HG03558 (cell line): ENCODE measurements around the gene OSBPL5.

Experiments
- ATAC-seq: cut with Tn5 transposase; IDR thresholded peaks from one replicate; pipeline ENCODE4 v1.9.1; 2021; ENCODE audit warnings: moderate number of reproducible peaks; ENCODE audit not compliant: unreplicated experiment; ENCODE audit errors: extremely low read depth

The OSBPL5 gene

DNA sequence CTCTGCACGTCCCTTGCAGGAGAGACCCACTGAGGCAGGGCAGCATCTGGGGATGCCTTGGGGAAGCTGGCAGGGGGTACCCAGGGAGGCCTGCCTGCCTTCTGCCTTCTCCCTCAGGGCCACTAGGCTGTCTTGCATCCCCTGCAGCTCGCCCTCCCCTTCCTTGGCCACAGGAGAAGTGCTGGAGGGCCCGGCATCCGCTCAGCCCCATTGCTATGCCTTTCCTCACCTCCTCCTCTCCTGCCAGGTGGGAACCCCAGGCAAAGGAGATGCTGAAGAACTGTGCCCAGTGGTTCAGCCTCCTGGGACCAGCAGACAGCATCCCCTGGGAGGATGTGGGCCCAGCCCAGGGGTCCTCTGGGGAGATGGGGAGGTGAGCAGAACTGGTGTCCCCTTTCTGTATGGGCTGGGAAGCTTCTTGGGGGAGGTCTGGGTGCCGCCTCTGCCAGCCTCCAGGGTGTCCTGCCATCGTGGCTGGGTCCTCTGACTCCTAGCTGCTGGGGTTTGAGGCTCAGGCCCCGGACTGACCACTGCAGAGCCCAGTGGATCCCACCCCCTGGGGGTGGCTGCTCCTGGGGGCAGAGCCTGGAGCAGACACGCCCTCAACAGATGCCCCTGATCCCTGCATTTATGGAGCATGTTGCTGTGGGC is 32.9 kb upstream of the OSBPL5 start:
- ATAC-seq: no peak

DNA sequence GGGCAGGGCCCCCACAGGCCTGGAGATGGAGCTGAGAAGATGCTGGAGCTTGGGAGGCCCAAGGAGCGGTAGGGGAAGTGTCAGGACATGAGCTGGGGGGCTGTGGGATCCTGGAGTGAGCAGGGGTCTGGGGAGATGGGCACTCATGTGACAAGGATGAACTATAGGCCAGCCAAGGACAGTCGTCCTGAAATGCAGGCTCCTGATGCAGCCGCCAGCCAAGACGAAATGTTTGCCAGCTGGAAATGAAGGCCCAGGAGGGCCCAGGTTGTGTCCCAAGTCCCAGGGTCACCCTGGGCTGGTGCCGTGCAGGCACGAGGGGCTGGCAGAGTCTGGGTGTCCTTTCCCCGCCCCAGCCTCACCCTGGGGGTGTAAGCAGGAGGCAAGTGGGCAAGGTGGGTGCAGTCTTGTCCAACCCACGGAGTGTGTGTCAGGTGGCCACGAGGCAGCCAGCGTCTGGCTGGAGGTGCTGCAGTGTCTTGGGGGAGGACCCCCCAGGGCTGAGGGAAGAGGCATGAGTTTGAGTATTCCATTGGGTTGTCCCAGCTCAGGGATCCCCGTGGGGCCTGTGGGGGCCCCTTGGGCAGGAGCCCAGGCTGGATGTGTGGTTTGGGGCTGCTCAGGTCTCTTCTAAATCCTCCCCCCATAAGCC is 32.1 kb upstream of the OSBPL5 start:
- no peak for ATAC-seq

DNA sequence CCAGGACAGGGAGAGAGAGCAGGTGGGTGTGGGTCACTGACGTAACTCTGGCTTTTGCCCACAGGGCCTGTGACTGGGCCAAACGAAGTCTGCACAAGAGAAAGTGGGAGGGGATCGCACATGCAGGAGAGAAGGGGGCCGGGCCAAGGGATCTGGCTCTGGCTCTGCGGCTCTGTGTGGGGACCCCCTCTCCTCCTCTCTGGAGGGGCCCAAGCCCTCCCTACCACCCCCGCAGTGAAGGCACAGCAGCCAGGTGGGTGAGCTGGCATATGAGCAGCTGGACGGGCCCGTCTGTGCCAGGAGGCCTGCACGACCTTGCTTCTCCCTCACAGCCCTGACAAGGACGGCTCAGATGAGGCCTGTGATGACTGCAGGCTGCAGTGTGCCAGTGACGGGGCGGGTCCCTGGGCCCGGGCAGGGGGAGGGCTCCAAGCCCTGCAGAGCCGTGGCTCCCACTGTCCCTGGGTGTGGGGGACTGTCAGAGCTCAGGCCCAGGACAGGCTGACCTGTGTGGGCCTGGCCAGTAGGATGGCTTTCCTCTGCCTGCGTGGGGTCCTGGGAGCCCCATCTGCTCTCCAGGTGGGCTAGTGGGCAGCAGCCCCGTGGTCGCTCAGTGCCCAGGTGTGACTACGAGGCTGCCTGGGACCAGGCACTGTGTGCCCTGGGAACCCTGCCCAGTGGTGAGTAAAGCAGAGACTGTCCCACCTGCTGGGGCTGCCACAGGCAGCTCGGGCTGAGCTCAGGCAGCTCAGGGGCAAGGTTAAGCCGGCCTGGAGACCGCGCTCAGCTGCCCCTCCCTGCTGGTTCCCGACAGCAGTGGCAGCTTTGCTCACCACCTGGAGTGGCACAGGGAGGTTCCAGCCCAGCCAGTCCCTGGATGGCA is 31.3 kb upstream of the OSBPL5 start:
- ATAC-seq: no peak

DNA sequence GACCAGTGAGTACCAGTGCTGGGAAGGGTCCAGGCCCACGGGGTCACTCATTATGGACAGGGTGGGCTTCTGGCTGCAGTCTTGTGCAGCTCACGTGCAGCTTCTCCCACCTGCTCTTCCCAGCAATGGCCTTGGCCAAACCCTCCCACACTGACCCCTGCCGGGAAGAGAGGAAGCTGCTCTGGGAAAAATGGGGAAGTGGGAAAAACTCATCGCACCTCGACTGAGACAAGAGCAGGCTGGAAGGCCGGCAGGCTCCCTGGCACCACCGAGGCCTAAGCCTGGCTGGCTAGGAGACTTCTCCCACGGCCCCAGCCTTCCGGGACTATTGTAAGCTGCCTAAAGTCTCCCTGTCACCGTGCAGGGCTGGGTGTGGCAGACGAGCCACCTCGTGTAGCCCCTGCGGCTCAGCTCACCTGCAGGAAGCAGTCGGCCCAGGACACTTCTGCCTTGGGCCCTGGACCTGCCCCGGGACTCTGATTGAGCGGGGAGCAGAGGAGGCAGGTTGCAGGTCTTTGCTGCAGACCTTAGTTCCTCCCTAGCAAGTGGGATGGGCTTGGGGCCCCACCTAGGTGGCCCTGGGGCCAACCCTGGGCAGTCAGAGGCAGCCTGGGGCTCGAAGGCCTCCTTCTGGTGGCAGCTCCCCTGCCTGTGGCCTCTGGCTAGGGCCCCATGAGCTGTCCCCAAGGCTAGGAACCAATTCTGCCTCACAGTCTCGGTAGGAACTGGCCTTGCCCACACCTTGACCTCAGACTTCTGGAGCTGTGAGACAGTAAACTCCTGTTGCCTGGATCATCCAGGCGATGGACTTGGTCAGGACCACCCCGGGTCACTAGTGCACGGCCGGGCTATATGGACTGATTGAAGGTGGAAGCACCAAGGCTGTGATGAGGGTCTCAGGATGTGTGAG is 30.4 kb upstream of the OSBPL5 start:
- no peak for ATAC-seq

DNA sequence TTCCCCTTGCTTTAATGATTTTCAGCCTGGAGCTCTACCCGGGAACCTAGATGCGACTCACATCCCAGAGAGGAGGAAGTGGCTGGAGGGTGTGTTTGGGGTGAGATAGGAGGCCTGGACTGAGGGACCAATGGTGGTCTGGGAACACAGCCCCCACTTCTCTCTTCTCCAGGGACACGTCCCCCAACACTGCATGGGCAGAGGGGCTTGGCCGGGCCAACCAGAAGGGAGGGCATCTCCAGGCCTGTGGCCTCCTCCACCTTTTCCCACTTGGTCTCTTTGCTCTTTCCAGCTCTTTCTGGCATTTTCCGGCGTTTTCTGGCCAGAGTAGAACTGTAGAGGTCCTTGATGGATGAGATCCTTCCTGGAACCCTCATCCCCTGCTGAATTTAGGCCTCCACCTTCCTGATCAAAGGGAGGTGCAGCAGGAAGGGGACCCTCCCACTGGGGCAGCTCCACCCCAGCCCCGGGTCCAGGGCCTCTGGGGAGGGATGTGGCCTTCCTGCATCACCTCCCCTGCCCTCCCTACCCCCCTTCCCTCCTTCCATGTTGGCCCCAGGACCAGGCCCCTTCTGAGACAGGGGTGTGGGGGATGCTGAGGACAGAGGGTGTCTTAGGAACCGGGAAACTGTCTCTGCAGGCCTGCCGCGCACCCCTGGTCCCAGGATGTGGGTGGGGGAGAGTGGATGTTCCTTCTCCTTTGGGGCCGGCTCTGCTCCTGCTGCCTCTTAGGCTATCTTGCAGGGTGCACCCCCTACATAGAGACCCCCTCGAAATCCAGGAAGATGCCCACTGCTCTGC is 29.1 kb upstream of the OSBPL5 start:
- no peak for ATAC-seq

DNA sequence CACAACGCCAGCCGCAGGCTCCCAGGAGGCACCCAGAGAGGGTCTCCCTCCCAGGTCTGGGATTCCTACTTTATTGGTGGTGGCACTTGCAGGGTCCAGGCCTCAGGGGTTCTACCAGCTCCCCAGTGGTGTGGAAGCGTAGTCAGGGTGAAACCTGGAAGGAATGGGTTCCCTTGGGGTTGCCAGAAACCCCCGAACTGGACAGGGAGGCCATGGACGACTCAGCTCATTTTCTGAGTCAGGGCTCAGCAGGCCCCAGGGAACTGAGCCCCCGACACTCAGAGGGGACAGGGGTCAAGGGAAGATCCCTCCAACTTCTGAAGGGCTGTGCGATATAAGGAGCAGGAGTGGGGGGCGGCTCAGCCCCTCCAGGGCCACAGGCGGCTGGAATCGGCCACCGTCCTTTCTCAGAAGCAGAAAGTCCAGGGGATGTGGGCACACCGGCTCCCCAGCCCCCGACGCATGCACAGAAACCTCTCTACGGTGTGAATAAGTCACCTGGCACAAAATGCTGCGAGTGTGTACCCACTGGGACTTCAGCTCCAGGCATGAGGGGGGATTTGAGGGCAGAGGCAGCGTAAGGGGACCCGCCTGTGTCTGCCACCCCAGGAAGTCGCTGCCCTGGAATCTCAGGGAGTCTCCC is 28.4 kb upstream of the OSBPL5 start:
- no peak for ATAC-seq

DNA sequence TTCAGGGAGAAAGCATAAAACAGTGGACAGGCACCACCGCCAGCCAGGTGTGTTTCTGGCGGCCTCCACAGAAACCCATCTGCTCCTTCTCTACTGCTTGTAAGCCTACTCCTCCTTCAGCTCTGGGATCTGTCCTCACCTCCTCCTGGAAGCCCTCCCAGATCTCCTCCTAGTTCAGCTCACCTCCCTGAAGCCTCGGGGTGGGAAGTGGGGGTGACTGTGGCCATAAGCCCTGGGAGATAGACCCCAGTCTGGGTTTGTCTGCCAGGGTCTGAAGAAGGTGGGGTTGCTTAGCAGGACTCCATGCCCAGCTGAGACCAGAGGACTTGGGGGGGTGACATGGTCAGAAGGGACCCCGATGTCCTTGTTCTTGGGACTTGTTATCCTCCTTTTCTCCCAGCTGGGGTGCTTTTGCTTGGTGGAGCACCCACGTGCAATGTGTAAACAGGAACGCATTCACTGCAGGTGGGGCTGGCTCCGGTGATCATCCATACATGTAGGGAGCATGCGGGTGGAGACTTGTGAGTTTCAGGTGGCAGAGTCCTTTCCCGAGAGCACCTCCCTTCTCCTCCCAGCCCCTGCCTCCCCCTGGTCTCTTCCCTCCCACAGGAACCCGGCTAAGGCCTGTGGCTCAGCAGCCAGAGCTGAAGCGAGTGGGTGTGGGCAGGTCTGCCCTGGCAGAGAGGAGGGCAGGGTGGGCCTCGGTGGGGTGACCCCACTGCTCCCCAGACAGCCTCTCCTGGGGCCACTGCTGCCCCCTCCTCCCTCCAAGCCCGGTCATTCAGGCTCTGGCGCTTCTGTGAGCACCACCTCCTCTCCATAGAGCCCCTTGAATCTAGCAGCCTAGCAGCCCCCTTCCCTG is 27.6 kb upstream of the OSBPL5 start:
- ATAC-seq: no peak

DNA sequence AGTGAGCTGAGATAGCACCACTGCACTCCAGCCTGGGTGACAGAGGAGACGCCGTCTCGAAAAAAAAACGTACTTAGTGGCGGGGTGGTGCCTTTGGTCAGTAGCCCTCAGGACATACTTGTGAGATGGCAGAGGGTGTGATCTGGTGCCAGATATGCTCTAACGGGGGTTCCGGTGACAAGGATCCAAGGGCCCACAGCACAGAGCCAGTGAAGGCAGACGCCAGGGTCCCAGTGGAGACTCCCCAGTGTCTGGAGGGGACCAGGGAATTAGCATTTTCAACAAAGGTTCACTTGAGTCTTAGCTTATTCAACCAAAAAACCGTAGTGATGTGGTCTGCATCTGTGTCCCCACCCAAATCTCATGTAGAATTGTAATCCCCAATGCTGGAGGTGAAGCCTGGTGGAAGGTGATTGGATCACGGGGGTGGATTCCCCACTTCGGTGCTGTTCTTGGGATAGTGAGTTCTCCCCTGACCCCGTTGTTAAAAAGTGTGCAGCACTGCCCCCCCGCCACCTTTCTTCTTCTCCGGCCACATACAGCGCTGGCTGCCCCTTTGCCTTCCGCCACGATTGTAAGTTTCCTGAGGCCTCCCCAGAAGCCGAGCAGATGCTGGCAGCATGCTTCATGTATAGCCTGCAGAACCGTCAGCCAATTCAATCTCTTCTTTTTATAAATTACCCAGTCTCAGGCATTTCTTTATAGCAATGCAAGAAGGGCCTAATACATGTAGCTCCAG is 26.6 kb upstream of the OSBPL5 start:
- no peak for ATAC-seq

DNA sequence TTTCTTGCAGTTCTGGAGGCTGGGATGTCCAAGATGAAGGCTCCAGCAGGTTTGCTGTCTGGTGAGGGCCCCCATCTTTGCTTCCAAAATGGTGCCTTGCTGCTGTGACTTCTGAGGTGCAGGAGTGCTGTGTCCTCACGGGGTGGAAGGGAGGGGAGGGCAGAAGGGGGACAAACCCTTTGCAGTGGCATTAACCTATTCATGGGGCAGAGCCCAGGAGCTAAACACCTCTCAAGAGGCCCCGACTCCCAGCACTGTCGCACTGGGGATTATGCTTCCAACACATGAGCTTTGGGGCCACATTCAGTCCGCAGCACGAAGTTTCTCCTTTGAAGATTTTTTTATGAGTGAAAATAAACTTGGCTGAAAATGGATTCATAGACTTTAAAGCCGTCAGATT is 25.5 kb upstream of the OSBPL5 start:
- ATAC-seq: no peak

DNA sequence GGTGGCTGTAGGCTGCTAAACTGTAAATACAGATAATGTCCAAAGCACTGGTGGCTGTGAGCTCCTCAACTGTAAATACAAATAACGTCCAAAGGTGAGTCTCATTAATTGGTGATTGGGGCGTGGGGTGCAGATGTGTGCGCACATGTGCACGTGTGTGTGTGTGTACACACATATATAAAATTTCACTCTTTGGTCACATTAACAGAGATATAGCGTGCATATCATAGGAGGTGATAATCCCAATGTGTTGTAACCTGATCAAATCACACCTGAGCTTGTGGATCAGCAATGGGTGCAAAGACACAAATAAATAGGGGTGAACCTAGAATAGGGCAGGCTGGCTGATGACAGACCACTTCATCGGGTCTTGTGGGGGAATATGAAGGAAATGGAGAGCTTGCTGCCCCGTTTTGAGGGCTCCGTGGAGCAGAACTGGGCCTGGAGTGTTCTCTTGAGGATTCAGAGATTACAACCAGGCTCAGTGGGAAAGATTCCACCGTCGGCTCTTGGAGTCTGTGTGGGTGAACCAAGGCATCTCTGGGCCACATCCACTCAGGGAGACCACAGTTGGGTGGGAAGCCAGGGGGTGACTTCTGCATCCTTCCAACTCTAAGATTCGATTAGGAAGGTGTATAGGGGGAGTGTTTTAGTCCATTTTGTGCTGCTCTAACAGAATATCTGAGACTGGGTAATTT is 24.9 kb upstream of the OSBPL5 start:
- ATAC-seq: no peak

DNA sequence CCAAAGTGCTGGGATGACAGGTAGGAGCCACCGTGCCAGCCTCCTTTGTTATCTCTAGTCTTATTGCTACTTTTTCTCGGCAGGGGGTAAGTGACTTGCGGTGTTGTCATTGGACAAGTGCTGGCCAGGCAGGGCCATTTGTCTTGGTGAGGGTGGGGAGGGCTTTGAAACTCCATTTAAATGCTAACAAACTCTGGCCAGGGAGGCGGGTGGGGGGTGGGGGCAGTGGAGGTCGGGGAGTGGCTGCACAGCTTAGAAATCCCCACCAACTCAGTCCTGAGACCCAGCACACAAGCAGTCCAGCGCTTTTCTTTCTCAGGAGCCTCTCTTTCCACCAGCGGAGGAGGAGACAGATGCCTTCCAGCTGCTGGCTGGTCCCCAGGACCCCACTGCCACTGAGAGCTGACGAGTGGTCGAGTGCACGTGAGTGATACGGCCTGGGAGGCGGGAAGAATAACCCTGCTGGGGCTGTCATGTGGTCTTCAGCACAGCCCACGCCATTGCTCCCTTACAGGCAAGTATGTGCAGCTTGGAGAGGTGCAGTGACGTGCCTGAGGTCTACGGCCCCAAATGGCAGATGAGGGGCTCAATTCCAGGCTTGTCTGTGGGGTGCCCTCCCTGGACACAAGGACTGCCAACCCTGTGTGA is 24.2 kb upstream of the OSBPL5 start:
- ATAC-seq: no peak

DNA sequence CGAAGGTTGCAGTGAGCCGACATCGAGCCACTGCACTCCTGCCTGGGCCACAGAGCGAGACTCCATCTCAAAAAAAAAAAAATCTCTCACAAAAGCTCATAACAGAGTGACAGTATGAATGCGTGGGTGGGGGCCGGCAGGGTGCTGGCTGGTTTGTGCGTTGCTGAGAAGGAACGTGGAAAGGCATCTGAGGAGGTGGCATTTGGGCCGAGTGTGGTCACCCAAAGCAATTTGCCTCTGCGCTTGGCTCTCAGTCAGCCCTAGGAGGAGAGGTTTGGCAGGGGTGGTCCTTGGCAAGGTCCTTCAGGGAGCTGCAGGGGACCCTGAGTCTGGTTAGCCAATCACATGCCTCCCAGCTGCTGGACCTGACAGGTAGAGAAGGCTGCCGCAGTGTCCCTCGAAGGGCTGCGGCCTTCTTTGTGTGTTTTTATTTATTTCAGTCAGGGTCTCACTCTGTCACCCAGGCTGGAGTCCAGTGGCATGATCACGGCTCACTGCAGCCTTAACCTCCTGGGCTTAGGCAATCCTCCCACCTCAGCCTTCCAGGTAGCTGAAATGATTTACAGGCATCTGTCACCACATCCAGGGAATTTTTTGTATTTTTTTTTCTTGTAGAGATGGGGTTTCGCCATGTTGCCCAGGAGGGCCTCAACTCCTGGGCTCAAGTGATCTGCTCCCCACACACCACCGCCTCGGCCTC is 23.5 kb upstream of the OSBPL5 start:
- ATAC-seq: no peak

DNA sequence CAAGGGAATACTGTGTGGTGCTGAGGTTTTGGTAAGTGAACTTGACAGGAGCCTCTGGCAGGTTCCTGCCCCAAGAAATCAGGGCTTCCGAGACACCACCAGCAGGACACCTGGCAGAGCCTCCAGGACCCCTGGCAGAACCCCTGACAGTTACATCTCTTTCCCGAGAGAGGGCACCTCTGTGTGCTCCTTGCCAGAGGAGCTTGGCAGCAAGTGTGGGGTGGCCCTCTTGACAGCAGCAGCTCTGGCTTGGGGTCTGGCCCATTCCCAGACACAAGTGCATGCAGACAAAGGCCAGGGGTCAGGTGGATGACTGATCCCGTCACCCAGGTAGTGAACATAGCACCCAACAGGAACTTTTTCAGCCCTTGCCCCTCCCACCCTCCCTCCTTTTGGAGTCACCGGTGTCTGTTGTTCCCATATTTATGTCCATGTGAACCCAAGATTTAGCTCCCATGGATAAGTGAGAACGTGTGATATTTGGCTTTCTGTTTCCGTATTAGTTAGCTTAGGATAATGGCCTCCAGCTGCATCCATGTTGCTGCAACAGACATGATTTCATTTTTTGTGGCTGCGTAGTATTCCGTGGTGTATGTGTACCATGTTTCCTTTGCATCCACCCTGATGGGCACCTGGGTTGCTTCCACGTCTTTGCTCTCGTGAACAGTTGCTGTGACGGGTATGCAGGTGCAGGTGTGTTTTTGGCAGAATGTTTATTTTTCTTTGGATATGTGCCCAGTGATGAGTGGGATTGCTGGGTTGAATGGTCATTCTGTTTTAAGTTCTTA is 21.2 kb upstream of the OSBPL5 start:
- no peak for ATAC-seq

DNA sequence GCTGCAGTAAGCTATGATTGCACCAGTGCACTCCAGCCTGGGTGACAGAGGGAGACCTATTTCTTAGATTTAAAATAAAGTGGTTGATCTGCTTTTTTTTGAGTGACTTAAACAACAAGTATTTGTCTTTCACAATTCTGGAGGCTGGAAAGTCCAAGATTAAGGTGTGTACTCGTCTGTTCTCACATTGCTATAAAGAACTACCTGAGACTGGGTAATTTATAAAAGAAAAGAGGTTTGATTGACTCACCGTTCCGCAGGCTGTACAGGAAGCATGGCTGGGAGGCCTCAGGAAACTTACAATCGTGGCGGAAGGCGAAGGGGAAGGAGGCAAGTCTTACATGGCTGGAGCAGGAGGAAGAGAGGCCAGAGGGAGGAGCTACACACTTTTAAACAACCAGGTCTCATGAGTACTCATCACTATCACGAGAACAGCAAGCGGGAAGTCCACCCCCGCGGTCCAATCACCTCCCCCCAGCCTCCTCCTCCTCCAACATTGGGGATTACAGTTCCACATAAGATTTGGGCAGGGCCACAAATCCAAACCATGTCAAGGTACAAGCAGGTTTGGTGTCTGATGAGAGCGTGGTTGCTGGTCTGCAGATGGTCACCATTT is 19.7 kb upstream of the OSBPL5 start:
- ATAC-seq: no peak

DNA sequence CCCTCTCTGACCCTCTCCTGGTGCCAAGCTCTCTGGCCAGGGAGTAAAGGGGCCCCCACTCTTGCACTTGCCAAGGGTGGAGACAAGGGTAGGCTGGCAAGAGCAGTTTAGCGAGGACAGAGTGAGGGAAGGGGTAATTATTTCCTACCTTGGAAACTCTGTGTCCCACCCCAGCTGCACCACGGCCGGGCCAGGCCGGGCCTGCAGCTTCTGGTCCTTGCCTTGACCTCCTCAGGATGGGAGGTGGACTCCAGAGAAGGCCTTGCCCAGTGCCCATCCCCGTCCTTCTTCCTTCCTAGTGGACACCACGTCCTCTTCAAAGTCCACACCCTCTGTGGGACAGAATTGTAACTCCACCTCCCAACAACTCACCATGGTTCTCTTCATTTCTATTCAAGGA is 18.4 kb upstream of the OSBPL5 start:
- ATAC-seq: no peak
